D721Med (cell line): ENCODE measurements around the gene RAP1GDS1.
"Not testable (repeated sequence)": the region's sequence is repeated elsewhere in the genome, so short reads cannot be mapped to it uniquely, and the experiment has no call there.

Source experiments
- DNase-seq: peaks from one replicate; pipeline ENCODE4 v3.0.0; 2011; ENCODE audit warnings: low spot score; ENCODE audit not compliant: insufficient read length
- FAIRE-seq: peaks from 2 replicates; lab custom pipeline; 2011; peaks lifted over from hg19 to GRCh38; lab: Jason Lieb, UNC
- CTCF ChIP-seq: IDR thresholded peaks from 2 replicates; pipeline ENCODE4 v1.5.1; 2012; ENCODE audit warnings: mild to moderate bottlenecking, control low read depth; ENCODE audit not compliant: insufficient read depth; ENCODE audit errors: missing control alignments

The RAP1GDS1 gene

GRCh38 chr4:98387345-98388026 lies 126.3 kb downstream of the RAP1GDS1 start:
- no peak for TF ChIP-seq CTCF
- DNase-seq (no peak), FAIRE-seq (peak; percentile 44)

- DNase-seq (no peak), FAIRE-seq (no peak)
- no peak for TF ChIP-seq CTCF
Measured at GRCh38 chr4:98394134-98394533, 132.9 kb downstream of the RAP1GDS1 start.

GRCh38 chr4:98399915-98400314 lies 138.7 kb downstream of the RAP1GDS1 start:
- no peak for TF ChIP-seq CTCF
- FAIRE-seq (no peak), DNase-seq (no peak)

GRCh38 chr4:98406819-98407218 lies 145.6 kb downstream of the RAP1GDS1 start:
- FAIRE-seq (peak; percentile 56), DNase-seq (no peak)
- TF ChIP-seq CTCF, result no peak

- no peak for DNase-seq
- no peak for FAIRE-seq
- no peak for TF ChIP-seq CTCF
Measured at GRCh38 chr4:98411731-98412130, 150.5 kb downstream of the RAP1GDS1 start.

- no peak for DNase-seq
- no peak for FAIRE-seq
- TF ChIP-seq CTCF, result no peak
Measured at GRCh38 chr4:98416844-98417243, 155.7 kb downstream of the RAP1GDS1 start.

GRCh38 chr4:98420151-98420550 lies 159.0 kb downstream of the RAP1GDS1 start:
- DNase-seq, FAIRE-seq: not testable (repeated sequence)

GRCh38 chr4:98421111-98421510 lies 159.9 kb downstream of the RAP1GDS1 start:
- FAIRE-seq, result no peak

More at GRCh38 chr4:98421111-98421510, 159.9 kb downstream of the RAP1GDS1 start:
- no peak for DNase-seq
- TF ChIP-seq CTCF, result no peak
